GM18951 (cell line): Measurements from ENCODE around the gene STING1.
"Not testable (repeated sequence)": the region's sequence is repeated elsewhere in the genome, so short reads cannot be mapped to it uniquely, and the experiment has no call there.

Experiments
- POLR2A ChIP-seq: IDR thresholded peaks from 4 replicates; pipeline ENCODE4 v1.6.1; 2011; ENCODE audit warnings: mild to moderate bottlenecking; ENCODE audit not compliant: insufficient read length, insufficient read depth; ENCODE audit errors: extremely low read depth
- in situ Hi-C: fragments of 300-500 bp; cut with MboI; formaldehyde crosslinking; loops from one replicate; pipeline ENCODE4 v1.12.0; 2022; ENCODE audit warnings: low sequenced_read_pairs, mixed read lengths, inconsistent platforms; ENCODE audit not compliant: unreplicated experiment

Gene STING1

DNA sequence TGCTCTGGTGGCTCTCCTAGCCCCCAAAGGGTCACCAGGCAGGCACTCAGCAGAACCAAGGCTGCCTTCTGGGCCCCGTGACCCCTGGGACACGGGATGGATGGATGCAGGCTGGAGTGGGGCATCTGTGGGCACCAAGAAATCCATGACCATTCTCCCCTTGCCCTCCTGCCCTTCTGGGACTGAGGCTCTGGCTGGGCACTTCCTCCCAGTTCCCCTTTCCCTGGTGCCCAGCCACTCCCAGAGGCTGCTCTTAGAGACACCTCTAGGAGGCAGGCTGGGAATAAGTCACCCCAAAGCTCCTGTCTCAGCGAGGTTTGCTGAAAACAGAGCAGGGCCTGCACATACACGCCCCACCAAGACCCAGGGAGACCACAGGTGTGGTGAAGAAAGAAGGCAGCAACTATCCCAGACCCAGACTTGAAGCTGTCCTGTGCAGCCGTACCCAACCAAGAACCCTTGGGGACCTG is 943 bp downstream of the STING1 start:
- TF ChIP-seq POLR2A = no peak
- in situ Hi-C loops = no loop called here

DNA sequence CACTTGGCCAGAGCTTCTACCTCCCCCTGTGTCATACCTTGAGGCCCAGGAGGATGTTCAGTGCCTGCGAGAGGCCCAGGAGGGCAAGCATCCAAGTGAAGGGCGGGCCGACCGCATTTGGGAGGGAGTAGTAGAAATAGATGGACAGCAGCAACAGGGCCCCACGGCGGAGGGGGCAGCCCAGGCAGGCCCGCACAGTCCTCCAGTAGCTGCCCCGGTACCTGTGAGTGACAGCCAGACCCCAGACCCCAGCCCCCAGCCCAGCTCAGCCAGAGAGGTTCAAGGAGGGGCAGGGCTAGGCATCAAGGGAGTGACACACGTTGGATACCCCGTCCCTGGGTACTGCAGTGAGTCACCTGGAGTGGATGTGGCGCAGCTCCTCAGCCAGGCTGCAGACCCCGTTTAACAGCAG is 1.4 kb downstream of the STING1 start:
- in situ Hi-C loops = no loop called here
- TF ChIP-seq POLR2A = no peak

DNA sequence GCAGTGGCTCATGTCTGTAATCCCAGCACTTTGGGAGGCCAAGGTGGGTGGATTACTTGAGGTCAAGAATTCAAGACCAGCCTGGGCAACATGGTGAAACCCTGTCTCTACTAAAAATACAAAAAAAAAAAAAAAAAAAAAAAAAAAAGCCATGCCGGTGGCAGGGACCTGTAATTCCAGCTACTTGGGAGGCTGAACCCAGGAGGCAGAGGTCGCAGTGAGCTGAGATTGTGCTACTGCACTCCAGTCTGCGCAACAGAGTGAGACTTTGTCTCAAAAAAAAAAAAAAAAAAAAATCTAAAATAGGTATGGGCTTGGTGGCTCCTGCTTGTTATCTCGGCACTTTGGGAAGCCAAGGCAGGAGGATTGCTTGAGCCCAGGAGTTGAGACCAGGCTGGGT is 2.8 kb downstream of the STING1 start:
- in situ Hi-C loops = not testable (repeated sequence)

DNA sequence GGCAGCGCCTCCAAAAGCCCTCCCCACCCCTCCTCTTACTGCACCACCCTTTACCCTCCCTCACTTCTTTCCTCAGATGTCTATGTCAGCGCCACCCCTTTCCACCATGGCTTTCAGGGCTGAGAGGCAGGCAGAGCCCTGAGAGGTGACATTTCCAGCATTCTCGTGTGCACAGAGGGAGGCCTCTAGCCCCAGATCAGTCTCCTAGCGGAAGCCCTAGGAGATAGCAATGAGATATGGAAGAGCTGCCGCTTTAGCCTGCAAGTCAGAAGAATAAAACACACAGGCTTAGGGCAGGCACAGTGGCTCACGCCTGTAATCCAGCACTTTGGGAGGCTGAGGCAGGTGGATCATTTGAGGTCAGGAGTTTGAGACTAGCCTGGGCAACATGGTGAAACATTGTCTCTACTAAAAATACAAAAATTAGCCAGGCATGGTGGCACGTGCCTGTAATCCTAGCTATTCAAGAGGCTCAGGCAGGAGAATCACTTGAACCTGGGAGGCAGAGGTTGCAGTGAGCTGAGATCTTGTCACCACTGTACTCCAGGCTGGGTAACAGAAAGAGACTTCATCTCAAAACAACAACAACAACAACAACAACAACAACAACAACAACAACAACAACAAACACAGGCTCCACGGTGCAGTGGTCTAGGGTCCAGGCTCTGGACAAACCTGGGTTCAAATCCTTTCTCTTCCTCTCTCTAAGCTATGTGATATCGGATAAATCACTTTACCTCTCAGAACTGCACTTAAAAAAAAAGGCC is 3.7 kb downstream of the STING1 start:
- in situ Hi-C loops = not testable (repeated sequence)

DNA sequence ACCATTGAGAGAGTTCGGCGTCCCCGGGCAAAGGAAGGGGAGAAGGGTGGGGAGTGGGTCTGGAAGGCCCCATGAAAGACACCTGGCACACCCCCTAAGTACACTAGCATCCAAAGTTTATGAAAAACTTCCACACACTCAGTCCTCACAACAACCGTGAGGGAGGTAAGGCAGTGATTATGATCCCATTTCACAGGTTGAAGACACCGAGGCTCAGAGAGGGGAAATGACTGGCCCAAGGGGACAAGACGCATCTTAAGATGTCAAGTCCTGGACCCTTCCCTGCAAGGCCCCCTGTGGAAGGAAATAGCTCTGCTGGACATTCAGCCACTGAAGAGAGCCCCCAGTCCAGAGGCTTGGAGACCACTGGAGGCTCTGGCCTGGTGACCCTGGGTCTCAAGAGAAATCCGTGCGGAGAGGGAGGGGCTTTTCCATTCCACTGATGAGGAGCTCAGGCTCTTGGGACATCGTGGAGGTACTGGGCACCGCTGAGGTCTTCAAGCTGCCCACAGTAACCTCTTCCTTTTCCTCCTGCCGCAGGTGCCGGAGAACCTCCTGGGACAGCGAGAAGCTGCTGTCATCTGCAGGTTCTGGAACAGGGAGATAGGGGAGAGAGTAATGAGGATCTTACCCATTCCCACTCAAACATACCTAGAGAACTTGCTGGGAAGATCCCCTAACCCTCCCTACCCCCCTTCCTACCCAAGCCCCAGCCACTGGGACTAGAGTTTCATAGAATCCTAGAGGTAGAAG is 6.5 kb downstream of the STING1 start:
- in situ Hi-C loops = no loop called here
- no peak for TF ChIP-seq POLR2A

DNA sequence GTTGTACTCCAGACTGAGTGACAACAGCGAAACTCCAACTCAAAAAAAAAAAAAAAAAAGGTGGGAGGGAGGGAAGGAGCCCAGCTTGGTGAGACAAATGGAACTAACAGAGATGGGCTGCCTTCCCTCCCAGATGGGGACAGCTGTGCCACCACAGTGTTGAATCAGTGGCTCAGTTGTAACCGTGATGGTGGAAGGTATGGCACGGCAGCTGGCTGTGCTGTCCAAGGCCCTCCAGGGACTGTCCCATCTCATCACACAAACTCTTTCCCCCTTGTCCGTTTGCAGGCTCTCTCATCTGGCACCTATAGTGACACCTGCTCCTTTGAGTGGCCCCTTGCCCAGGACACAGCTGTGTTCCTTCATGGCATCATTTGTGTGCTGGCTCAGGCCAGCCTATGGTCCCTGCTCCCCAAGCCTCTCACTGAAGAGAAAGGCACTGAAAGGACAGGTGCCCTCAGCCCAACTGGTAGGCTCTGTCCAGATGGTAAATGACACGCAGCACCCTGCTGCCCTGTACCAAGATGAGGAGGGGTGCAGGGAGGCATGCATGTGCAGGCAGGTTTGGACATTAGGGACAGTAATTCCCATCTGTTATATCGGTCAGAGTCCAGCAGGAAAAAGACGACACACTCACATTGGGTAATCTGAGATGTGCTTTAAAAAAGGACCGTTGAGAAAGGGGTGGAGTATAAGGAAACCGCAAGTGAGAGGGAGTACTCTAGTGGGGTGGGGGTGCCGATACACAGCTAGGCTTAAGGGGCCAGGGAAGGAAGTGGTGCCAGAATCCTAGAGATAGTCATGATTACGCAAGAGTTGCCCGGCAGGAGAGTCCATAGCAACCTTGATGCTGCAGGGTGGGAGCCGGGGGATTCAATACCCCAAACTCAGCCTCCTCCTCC is 7.4 kb downstream of the STING1 start:
- in situ Hi-C loops = no loop called here
- TF ChIP-seq POLR2A = no peak

DNA sequence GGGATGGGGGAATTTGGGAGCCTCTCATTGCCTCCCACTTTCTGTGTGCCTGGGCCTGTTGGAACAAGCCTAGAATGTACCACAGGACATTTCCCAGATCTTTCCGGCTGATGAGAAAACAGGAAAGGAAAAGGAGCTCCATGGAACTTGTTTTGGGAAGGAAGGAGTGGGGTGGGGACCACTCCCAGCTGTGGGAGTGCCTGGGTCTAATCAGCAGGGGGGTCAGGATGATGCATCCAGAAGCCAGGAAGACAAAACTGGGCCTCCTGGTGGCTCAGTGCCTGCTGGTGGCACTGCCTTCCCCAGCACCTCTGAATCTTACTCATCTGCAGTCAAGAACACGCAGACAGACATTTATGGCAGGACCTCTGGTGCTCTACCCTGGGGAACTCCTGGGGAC is 9.0 kb downstream of the STING1 start:
- TF ChIP-seq POLR2A = no peak
- in situ Hi-C loops = no loop called here

DNA sequence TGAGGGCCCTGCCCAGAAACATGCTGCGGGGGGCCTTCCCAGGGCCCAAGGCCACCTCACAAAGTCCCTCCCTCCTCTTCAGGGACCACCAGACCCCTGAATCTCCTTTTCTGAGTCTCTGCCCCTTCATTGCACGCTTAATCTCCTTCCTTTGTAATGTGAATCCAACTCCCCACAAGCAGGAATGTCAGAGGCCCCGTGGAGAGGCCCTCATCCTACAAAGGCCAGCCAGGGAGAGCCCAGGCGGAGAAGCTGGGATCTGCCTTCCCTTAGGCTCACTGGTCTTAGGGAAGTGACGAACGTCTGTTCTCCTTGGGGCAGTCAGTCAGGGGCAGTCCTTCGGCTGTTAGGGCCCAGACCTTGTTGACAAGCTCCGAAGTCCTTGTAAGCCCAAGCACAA is 9.5 kb downstream of the STING1 start:
- no peak for TF ChIP-seq POLR2A
- in situ Hi-C loops = no loop called here

DNA sequence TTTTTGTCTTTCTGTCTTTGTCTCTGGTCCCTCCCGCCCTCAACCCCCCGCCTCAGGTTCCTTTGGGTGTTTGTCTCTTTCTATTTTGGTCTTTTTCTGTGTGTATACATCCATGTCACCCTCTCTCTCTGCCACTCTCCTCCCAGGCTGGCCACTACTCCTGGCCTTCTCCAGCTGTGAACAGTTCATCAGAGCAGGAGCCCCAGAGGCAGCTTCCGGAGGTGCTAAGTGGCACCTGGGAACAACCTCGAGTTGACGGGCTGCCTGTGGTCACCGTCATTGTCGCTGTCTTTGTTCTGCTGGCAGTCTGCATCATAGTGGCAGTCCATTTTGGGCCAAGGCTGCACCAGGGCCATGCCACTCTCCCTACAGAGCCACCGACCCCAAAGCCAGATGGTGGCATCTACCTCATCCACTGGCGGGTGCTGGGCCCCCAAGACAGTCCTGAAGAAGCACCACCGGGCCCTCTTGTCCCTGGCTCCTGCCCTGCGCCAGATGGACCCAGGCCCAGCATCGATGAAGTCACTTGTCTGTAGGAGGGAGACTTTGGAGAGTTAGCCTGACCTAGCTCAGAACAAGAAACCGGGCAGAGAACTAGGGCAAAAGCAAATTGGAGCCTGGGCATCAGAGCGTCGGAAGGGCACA is 10.1 kb downstream of the STING1 start:
- in situ Hi-C loops = no loop called here
- TF ChIP-seq POLR2A = no peak

DNA sequence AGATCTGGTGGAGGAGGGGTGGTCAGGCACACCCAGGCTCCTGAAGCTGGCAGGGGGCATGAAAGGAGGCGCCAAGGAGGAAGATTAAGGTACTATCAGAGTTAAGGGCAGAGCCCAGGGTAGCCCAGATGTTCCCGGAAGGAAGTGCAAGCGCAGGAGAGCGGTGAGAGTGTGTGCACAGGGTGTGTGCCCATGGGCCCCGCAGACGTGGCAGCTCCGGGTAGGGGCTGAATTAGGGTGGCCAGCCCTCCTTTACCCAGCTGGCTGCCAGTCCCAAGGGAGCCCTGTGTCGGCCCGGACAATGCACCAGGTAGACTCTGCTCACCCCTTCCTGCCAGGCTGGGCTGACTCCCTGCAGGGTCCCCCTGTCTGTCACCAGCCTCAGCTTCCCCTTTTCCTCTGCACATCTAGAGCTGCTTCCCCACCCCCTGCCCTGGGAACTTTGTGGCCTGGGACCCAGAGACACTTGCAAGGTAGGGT is 11.7 kb downstream of the STING1 start, which contains the start of gene SMIM33:
Gene SMIM33, plus strand, starts transcription at position 184 of the 480 bp plus-strand sequence. Its CDS starts 118 bp downstream, at position 302.
- TF ChIP-seq POLR2A = no peak
- in situ Hi-C loops = no loop called here

DNA sequence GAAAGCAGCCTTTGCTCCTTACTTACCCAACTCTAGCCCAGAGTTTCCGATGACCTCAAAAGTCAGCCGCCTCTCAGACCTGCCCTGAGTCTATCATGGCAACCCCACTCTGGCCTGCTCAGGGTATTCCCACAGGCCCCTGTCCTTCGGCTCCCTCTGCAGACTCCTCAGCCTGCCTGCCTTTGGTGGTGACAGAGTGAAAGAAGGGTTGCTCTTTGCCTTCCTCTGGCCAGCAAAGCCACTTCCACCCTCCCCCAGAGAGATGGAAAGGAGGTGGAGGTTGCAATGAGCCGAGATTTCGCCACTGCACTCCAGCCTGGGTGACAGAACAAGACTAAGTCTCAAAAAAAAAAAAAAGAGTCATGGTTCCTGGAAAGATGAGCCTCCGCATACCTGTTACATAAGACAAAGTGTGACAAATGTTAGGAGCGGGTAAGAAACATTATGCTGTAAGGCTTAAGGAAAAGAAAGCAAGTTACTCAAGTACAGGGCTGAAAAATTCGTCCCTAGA is 14.1 kb downstream of the STING1 start:
- in situ Hi-C loops = no loop called here
- no peak for TF ChIP-seq POLR2A

DNA sequence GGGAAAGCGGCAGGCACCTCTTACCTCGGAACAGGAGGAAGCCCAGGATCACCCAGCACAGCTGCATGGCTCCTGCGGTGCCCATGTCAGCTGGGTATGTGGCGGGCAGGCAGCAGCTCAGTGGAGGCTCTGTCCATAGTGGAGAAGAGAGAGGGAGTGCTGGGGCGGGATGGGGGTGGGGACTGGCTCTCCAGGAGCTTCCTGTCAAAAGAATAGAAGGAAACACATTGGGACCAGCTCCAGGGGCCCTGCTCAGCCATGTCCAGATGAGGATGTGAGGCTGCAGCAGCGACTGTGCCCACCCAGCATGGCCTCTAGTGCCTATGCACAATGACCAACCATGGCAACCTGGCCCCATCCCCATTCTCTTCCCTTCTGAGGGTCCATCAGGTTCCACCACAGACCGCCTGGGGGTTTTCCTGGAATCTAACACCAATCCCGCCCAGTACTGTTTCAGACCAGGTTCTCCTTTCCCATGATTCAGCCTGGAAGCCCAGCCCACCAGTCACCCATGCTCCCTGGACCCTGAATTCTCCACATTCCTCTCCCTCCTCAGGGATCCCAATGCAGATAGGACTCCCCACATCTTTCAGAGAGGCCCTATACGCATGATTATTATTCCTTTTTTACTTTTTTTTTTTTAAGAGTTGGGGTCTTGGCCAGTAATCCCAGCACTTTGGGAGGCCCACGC is 19.8 kb downstream of the STING1 start, which contains the start of gene ECSCR:
Gene ECSCR, minus strand, starts transcription at position 158 of the 691 bp plus-strand sequence. Its CDS starts 73 bp downstream, at position 85.
- TF ChIP-seq POLR2A = no peak
- in situ Hi-C loops = no loop called here
